ENCODE data around the gene KERA.

Gene KERA

DNA sequence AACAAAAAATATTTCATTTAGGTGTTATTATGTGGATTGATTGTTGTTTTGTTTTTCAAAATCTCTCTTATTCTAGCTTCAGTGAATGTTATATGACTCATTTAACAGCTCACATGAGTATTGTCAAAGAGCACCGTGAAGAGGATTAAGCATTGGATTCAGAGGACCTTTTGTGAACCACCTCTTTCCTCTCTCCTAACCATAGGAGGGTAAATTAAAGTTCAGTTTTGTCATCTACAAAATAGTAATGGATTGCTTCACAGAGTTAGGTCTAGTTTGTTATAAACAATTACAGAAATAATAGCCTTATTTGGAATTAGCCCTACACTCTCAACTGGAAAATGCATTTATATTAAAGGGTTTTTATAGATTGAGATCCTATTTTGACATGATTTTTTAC is 962 bp upstream of the KERA start:
- Histone ChIP-seq H3K36me3 (no peaks in the 10 kb centered on the region), H3K9me3 (no peaks in the 10 kb centered on the region), H3K4me1 (peaks cover 0 to 7% (median 0%) of the 10 kb centered on the region in 4 donors), H3K27me3 (no peaks in the 10 kb centered on the region), H3K27ac (no peak overlapping the region), H3K4me3 (no peak overlapping the region)
- DNase-seq, result no peak
- intact Hi-C loops (cut with DNase I; ENCODE audit: low total_unique reads), result no loop called here
- TF ChIP-seq, protein P1, sequence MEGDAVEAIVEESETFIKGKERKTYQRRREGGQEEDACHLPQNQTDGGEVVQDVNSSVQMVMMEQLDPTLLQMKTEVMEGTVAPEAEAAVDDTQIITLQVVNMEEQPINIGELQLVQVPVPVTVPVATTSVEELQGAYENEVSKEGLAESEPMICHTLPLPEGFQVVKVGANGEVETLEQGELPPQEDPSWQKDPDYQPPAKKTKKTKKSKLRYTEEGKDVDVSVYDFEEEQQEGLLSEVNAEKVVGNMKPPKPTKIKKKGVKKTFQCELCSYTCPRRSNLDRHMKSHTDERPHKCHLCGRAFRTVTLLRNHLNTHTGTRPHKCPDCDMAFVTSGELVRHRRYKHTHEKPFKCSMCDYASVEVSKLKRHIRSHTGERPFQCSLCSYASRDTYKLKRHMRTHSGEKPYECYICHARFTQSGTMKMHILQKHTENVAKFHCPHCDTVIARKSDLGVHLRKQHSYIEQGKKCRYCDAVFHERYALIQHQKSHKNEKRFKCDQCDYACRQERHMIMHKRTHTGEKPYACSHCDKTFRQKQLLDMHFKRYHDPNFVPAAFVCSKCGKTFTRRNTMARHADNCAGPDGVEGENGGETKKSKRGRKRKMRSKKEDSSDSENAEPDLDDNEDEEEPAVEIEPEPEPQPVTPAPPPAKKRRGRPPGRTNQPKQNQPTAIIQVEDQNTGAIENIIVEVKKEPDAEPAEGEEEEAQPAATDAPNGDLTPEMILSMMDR (IDR thresholded peaks at IDR 0.05), result no peak

DNA sequence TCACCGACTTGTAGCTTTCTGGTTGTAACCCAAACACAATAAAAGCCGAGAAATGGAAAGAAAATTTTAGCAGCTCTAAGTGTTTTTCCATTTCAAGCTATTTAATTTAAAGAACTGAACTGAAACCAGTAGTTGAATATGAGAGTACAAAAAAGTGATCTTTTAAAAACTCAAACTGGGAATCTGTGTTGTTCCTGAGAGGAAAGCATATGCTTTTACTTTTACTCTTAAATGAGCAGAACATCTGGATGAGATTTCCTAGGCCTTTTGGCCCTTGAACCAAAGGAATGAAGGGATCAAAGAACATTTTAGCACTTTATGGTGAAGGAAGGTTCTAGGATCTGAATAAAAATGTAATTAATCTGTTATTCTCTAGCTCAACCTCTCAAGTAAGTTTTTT is 1.3 kb downstream of the KERA start:
- H3K27ac ChIP-seq, result no peak overlapping the region
- TF ChIP-seq, protein P1 (IDR thresholded peaks at IDR 0.05), result no peak
- DNase-seq, result no peak

DNA sequence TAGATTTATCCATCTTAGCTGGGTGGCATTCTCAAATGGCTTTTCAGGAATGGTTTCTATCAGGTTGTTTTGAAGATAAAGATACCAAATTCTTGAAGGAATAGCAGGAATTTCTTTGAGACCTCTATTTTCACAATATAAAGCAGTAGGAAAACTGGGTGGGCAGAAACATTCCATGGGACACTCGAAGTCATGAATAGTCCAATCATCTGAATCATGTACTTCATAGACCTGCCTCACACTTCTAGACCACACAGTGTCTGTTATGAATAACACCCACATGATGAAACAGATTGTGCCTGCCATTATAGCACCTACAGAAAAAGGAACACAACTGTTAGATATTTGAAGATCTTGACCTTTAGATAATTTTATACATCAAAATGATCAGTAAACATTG is 1.8 kb downstream of the KERA start:
- Histone ChIP-seq H3K4me3 (no peak overlapping the region), H3K9me3 (no peaks in the 10 kb centered on the region), H3K4me1 (peaks cover 0 to 10% (median 0%) of the 10 kb centered on the region in 4 donors), H3K36me3 (no peaks in the 10 kb centered on the region), H3K27ac (no peak overlapping the region), H3K27me3 (no peaks in the 10 kb centered on the region)
- DNase-seq, result no peak
- intact Hi-C loops (cut with DNase I; ENCODE audit: low total_unique reads), result no loop called here
- TF ChIP-seq, protein P1 (IDR thresholded peaks at IDR 0.05), result no peak

More for the DNA sequence above, 1.3 kb downstream of the KERA start:
- Histone ChIP-seq H3K9me3 (no peaks in the 10 kb centered on the region), H3K4me1 (peaks cover 0 to 10% (median 0%) of the 10 kb centered on the region in 4 donors), H3K4me3 (no peak overlapping the region), H3K36me3 (no peaks in the 10 kb centered on the region), H3K27me3 (no peaks in the 10 kb centered on the region)
- intact Hi-C loops (cut with DNase I; ENCODE audit: low total_unique reads), result no loop called here

DNA sequence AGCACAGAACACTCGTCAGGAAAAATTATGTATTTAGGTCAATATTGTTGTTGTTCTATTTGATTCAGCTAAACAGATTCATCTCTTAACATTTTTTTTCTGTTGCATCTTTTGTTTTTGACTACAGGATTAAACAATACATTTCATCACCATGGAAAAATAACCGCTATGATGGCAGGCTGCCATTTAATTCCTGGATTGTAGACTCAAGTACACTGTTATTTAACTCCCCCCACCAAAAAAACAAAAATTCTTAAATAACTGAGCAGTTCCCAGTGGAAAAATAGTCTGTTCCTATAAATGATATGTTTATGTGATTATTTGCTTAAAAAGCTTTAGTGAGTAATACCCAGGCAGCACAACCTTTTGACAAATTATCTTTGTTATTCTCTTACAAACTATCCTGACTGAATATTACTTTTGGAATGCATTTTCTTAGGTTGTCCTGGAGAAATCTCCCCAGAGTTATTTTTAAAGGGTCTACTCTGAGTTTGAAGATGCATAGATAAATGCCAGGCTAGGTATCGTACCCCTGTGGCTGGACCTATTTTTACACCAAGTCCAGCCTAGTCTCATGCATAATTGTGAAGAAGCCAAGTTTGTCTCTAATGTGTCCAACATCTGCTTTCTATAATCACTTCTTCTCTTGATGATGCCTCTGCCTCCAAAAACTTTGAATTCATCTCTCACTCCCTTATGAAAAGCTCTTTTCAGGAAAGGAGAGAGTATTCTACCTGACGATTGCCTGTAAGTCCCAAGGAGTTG is 3.7 kb downstream of the KERA start:
- H3K27ac ChIP-seq, result no peak overlapping the region
- H3K27me3 ChIP-seq, result no peaks in the 10 kb centered on the region
- H3K9me3 ChIP-seq, result no peaks in the 10 kb centered on the region
- H3K4me1 ChIP-seq, result peaks cover 0 to 10% (median 0%) of the 10 kb centered on the region in 4 donors
- intact Hi-C loops (cut with DNase I; ENCODE audit: low total_unique reads), result no loop called here
- H3K4me3 ChIP-seq, result no peak overlapping the region
- TF ChIP-seq, protein P1 (IDR thresholded peaks at IDR 0.05), result no peak
- no peaks in the 10 kb centered on the region for H3K36me3 ChIP-seq
- no peak for DNase-seq

DNA sequence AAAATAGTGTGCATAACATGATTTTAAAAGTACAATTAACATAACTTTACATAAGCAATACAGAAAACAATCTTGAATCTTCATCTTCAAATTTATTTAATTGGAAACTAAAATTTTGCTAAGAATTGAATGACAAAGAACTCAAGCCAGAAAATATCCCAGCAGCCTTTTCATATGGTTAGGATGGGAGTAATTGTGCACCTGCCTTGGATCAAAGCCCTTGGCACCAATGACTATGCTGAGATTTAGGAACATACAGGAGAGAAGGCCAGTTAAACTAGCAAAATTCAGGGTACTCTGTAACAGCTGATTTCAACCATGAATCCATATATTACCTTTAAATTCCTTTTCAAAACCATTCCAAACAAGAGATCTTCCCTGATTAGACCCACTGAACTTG is 5.8 kb downstream of the KERA start:
- H3K4me1 ChIP-seq, result peaks cover 0 to 10% (median 0%) of the 10 kb centered on the region in 4 donors
- DNase-seq, result no peak

More for the DNA sequence above, 5.8 kb downstream of the KERA start:
- intact Hi-C loops (cut with DNase I; ENCODE audit: low total_unique reads), result no loop called here
- Histone ChIP-seq H3K4me3 (no peak overlapping the region), H3K27me3 (no peaks in the 10 kb centered on the region), H3K27ac (no peak overlapping the region), H3K9me3 (no peaks in the 10 kb centered on the region), H3K36me3 (no peaks in the 10 kb centered on the region)
- TF ChIP-seq, protein P1 (IDR thresholded peaks at IDR 0.05), result no peak

Data from tibial artery (tissue), 4 donors.